ENCODE measurements around the gene SPCS2.

Gene SPCS2

DNA sequence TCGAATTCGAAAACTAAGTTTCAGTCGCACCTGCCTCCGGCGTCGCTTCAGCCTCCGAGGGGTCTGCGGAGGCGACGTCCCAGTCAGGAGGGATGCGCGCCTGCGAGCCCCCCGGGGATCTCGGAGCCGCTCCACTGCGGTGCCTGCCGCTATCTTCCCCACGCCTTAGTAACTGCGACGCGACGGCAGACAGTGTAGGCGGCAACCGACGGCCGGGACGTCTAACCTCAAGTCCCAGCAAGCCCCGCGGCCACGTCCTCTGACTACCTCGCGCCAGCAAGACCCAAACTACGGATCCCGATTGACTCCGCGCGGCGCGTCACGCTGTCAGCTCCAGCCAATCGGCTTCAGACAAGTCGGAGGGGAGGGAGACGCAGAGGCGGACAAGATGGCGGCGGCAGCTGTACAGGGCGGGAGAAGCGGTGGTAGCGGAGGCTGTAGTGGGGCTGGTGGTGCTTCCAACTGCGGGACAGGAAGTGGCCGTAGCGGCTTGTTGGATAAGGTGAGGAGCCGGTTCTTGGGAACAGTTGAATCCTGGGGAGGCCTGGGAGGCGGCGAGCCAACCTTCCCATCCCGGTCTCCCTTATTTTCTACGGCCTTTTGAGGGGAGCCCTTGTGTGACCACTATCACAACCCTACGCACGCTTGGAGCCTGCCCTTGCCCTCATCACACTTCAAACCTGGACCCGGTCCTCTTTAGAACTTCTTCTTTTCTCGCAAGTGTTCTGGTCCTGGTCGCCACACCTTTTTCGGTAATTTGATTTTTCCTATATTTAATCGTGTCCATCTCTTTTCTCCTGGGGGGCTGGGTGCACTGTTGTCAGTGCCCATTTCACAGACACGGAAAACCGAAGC, at the start of gene SPCS2, which contains the start of gene XRRA1:
Gene SPCS2 (plus strand): TSS at position 369 of the 855 bp plus-strand sequence. CDS start 20 bp downstream, at position 389.
Gene XRRA1 (minus strand): TSS at position 194 of the 855 bp plus-strand sequence. CDS start 8,213 bp downstream, outside the sequence.
- peak; percentile 97 to 99 for DNase-seq (ENCODE audit: low read depth in 2 of 2)

DNA sequence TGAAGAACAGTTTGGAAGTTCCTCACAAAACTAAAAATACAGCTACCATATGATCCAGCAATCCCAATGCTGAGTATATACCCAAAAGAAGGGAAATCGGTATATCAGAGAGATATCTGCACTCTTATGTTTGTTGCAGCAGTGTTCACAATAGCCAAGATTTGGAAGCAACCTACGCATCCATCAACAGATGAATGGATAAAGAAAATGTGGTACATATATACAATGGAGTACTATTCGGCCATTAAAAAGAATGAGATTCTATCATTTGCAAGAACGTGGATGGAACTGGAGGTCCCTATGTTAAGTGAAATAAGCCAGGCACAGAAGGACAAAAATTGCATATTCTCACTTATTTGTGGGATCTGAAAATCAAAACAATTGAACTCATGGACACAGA, 46.7 kb upstream of the SPCS2 start:
- DNase-seq (ENCODE audit: low read depth in 2 of 2), result no peak

DNA sequence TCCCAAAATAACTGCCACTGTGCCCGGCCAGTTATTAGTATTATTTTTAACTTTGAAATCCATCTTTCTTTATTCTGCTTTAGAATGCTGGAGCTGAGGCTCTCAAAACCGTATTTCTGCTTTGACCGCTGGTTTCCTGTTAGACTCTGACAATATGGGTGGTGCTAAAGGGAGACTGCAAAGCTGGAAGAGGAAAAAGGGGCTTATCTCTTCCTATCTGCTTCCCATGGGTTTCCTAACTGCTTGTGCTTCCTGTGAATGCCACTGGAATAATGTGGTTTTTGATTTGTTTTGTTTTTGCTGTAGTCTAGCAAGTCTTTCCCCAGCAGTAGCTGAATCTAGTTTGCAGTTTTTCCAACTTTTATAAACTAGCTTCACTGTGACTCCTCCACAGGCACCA, 43.7 kb upstream of the SPCS2 start:
- DNase-seq (ENCODE audit: low read depth in 2 of 2), result no peak

DNA sequence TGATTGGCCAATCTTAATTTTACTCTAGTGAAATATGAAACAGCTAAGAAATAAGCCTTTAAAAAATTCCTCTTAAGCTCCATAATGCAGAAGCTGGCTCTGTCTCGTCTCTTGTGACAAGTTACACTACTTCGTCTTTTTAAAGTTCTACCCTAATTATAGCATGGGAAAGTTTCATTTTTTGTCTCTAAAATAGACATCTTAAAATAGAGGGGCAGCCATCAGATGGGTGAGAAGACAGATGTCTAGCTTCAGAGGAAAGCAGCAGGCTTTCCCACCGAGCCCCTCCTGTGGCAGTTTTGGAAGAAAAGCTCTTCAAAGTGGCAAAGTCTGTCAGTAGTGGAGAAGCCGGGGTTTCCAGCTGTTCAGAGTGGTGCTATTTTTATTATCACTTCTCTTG, 39.7 kb upstream of the SPCS2 start:
- no peak for DNase-seq (ENCODE audit: low read depth in 2 of 2)

DNA sequence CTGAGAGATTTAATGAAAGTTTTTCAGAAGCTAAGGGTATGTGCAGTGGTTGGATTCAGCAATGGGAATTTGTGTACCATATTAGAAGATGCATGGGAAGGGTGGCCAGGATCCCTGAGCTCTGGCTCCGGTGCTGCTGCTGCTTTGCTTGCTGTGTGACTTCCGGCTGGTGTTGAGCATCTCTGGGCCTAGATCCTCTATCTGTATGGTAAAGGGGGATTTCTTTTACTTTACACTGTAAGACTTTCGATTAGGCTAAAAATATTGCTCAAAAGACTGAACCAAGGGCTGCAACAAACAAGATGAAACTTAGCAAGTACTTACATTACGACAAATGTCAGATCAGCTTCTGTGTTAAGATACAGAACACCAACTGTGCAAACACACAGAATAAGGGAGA, 39.3 kb upstream of the SPCS2 start:
- DNase-seq (ENCODE audit: low read depth in 2 of 2), result no peak

DNA sequence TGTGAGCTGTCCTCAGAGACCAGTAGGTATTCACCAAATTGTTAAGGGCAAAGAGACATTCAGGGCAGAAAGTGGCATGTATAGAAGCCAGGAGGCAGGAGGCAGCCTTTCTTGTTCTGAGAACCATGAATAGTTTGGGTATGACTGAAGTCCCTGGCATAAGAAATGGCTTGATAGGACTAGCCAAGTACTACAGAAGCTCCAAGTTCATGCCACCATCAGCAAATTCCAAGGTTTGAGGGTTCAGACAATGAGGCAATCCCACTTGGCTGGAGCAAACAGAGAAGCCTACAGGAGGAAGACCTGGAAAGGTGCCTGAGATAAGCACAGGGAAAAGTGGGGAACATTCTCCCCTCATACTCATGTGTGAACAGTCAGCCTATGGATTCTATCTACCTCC, 25.9 kb upstream of the SPCS2 start:
- no peak for DNase-seq (ENCODE audit: low read depth in 2 of 2)

DNA sequence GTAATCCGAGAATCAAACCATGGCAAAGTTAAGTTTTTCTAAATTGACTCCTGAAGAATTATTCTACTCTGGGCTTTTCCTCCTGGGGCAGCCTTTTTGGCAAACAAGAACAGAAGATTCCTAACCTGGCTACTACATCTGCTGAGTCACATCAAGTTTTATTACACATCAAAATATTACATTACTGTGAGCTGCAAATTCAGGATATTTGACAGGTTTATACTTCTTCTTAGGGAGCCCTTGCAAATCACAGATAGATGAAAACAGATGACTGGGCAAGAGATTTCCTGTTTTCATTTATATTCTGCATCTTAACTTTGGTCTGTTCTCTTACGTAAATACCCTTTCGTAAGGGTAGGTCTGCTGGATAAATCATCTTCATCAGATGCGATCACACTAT, 23.8 kb upstream of the SPCS2 start:
- no peak for DNase-seq (ENCODE audit: low read depth in 2 of 2)

DNA sequence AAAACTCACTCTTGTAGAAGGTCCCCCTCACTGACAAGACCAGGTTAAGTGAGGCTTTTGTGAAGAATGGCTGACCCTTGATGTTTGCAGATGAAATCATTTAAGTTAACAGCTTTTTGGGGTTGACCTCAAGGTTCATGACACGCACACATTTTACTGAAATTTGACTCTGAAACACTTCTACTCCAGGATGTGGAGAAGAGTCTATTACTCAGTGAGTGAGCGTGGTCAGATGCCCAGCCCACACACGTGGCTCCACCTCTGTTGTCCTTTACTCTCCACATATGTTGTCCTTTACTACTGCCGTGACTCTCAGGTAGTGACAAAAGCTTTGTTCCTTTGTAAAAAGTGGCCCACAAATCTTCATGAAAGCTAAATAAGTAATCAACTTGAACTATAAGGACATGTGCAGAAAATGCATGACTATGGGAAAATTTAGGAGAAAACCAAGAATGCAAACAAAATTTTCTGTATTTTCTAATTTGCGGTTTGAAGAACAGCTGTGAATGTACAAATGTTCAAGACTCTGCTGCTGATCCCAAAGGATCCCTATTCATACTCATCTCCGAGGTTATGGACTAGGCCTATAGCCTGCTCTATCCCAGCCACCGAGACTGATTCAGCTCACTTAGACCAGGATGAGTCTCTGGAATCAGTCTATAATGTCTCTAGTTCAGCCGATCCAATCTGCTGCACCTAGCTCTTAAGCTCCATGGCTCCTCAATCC, 22.6 kb upstream of the SPCS2 start:
- peak; percentile 36 to 59 for DNase-seq (ENCODE audit: low read depth in 2 of 2)

DNA sequence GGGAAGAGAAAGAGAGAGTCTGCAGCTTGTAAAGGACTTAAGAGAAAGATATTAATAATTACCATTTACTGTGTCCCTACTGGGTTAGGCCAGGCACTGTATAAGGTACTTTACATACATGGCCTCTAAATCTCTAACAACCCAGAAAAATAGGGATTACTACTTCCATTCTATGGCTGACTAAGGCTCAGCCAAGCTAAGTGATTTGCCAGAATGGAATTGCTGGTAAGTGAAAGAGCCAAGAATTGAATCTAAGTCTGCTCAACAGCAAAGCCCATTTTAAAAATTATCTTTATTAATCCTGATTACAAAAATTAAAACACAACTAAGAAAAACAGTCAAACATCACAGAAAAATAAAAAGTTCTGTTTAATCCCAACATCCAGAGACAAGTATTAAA, 21.6 kb upstream of the SPCS2 start:
- no peak for DNase-seq (ENCODE audit: low read depth in 2 of 2)

DNA sequence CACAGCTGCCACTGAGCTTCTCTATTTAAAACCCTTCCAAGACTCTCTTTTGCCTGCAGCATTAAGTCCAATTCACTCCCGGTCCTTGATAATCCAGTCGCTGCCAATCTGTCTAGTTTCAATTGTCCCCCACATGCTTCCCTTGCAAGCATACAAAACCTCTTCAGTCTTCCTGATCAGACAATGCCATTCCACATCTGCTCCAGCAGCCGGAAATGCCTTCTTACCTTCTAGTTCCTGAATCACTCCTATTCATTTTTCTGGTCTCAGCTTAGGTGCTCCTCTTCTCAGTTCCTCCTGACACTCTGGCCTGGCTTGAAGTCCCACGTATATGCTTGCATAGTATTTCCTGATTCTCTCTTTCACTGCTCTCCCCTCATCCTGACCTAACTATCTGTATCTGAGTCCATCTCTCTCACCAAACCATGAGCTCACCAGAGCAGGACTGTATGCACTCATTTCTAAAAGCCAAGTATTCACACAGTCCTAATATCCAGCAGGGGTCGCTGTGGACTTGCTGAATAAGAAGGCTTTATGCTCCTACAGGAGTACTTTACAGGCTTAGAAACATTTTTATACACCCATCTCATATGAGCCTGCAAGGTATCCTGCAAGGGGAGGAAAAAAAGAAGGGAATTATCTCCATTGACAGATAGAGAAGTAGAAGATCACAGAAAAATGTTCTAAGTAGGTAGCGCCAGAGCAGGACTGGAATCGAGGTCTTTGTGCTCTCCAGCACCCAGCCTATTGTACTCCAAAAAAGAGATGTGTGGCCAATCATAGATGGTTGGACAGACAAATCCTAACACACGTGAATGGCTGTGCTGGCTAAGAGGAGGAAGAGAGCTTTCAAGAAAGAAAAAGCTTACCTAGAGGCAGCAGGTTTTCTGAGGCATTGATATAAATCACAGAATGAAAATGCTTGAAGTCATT, 19.4 kb upstream of the SPCS2 start:
- DNase-seq (ENCODE audit: low read depth in 2 of 2), result peak in 1 of 2 donors; percentile 40

DNA sequence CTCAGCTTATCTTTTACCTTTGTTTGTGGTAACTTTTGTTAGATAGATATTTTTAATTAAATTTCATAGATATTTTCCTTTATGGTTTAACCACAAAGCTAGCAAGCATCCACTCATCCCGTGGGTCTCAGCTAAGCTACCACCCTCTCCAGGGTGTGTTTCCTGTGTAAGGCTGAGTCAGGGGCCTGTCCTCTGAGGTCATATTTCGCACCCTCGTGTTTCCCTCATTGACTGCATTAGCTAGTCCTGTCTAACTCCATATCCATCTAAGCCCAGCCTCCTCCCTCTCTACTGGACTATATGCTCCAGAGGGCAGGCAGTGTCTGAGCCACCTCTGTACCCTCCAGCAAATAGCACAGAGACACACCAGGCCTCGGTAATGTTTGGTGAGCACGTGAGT, 16.9 kb upstream of the SPCS2 start:
- DNase-seq (ENCODE audit: low read depth in 2 of 2), result no peak

DNA sequence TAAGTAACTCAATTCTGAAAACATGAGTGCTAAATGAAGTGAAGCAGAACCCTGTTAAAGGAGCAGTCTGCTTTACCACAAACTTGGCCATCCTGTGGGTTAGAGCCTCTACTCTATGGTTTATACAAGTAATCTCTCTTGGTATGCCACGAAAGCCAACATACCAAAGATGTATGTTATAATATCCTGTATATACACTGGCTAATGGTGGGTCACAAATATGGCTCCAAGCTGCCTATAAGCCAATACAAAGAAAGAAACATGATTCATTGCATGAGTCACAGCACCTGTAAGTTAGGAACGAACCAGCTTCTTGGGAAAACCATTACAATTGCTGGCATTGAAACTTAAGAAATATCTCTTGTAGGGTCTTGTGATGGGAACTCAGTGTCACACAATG, 16.3 kb upstream of the SPCS2 start:
- no peak for DNase-seq (ENCODE audit: low read depth in 2 of 2)

DNA sequence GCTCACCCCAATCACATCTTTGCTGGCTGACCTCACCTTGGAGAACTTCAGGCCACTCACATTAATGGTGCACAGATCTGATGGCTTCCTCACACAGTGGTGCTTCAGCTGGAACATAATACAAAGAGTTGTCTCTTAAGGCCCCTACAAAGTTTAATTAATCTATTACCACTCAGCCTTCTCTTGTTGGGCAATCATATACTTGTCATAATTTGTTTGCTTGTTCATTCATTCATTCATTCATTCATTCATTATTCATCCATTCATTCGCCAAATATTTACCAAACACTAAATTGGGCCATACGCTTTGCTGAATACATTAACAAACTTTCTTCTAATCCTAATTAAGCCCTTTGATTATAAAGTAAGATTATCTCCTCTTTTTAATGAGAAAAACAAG, 15.3 kb upstream of the SPCS2 start:
- DNase-seq (ENCODE audit: low read depth in 2 of 2), result no peak

DNA sequence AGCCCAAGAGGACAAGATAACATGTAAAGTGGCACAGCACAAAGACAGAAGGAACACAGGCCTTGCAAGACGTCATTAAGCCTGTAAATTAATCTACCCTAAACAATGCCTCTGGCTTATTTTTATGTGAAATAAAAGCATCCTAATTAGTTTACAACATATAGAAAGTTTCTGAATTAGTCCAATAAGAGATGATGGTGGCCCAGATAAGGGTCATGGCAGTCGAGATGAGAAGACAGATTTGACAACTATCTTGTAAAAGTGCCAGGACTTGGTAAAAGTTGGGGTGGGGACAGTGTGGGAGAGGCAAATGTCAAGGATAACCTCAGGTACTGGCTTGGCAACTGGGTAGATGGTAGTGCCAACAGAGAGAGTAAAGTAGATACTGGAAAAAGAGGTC, 13.8 kb upstream of the SPCS2 start:
- no peak for DNase-seq (ENCODE audit: low read depth in 2 of 2)

DNA sequence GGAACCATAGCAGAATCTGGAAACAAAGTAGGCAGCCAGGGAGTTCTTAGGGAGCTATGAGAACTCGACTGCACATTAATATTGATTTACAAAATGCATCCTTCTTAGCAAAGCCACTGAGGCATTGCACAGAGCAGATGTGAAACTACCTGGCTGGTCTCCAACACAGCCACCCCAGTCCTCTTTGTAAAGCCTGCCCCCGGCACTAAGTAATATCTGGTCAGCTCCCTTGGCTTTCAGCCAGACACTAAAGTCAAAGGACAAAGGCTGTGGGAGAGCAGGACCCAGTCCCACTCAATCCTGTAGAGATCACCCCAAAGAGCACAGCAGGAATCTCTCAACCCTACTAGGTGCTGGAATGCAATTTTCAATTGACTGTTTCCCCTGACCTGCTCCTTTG, 13.0 kb upstream of the SPCS2 start:
- DNase-seq (ENCODE audit: low read depth in 2 of 2), result no peak

DNA sequence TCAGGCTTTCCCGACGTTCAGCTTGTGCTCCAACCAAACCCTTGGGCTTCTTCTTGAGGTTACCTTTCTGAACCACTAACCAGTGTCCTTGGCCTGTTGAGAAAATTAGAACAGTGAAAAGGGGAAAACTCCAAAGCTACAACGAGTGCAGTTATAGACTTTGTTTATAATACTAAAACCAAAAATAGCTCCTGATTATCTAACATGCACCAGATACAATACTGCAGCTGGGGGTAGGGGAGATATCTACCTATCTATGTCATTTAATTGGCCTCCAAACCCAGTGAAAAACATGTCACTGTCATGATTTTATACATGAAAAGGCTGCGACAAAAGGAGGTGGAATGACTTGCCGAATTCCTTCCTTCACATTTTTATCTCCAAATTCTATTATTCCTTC, 12.1 kb upstream of the SPCS2 start:
- no peak for DNase-seq (ENCODE audit: low read depth in 2 of 2)

DNA sequence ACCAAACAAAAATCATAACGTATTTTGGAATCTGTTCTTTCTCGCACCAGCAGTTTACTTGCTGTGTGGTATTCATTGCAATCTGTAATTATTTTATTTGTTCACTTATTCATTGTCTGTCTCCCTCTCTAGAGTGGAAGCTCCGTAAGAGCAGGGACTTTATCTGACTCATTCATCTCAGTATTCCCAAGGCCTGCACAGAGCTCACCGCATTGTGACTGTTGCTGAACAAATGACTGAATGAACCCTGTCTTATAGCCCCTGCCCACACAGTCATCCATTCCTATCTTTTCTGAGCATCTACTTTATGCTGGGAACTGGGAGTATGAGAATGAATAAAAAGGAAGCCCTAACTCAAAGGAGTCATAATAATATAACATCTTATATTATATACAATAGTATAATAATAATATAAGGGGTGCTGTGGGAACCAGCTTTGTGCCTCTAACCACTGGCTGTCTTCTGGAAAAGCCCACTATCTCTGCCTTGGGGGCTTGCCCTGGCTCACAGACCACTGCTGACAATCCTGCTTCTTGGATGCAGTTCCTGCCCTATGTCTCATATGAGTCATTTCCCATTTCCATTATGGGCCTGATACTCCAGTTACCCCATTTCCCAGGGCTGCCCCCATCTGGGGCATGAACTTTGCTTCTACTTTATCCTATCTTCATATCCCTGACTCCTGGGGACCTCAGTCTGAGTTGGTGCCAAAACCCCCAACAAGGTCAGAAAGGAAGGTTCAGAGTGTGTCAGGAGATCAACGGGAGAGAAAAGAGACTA, 11.2 kb upstream of the SPCS2 start:
- no peak for DNase-seq (ENCODE audit: low read depth in 2 of 2)

DNA sequence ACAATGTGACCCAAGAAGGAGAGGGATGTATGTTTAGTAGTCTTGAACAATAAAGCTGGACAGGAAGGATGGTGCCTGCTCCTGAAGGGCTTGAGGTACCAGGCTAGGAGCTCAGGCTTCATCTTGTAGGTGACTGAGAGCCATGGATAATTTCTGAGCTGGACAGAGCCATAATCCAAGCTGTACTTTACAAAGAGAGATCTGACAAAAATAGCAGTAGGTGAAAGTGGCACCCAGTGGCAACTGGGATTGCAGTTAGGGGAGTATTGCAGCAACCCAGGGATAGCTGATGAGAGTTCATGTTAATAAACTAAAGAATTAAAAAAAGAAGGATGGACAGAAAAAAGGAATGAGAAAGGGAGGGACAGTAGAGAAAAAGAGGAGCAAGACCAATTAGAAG, 7.6 kb upstream of the SPCS2 start:
- DNase-seq (ENCODE audit: low read depth in 2 of 2), result no peak

DNA sequence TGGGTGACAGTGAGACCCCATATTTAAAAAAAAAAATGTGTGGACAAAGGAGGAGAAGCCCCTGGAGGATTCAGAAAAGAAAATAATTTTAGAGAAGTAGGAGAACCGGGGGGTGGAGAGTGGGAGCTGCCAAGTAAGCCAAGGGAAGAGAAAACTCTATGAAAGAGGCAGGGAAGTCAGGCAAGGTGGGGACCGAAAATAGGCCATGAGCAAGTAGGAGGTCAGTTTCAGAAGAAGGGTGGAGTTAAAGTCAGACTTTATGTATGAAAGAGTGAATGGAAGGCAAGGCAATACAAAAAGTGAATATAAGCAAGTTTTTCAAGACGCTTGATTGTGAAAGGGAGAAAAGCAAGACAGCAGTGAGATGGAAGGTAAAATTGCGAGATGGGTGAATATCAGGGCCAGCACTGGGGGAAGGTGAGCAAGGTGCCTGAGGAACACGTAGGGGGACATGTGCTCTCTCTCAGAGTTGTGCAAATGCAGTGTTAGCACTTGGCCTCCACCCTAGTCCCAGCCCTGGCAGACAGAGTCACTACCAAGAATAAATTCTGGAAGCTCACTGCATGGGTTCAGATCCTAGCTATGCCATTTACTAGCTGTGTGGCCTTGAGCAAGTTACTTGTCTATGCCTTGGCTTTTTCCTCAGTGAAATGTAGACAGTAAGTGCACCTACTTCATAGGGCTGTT, 6.8 kb upstream of the SPCS2 start:
- no peak for DNase-seq (ENCODE audit: low read depth in 2 of 2)

DNA sequence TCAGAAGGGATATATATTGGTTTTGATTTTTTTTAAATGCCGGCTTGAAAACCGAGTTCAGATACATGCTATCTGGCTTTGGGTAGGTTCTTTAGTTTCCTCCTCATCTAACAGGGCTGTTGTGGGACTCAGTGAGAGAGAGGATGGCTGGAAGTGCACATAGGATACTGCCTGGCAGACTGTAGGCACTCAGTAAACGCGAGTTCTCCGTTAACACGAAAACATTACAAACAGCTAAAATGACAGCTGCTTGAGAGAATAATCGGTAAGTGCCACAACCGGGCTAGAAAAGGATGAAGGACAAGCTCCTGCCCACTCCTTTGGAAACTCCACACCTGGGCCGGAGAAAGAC, 544 bp upstream of the SPCS2 start:
- DNase-seq (ENCODE audit: low read depth in 2 of 2), result no peak

DNA sequence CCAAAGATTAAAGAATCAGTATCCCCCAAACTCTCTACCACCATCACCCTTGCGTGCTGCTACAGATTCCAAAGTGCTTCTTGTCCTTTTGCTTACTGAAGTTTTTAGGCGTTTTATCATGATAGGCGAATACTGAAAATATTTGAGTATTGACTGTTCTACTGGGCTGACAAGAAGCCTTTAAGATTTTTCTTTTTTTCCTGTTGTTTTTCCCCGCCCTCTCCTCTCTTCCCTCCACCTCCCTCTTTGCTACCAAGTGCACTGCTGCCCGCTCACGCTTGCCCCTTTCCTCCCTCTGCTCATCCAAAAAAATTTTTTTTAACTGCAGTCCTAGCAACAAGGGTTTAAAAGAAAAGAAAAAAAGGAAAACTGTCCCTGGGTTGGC, 679 bp downstream of the SPCS2 start:
- no peak for DNase-seq (ENCODE audit: low read depth in 2 of 2)
